Activated CD4-positive, alpha-beta T cell treated with anti-CD3 and anti-CD28 coated beads, Interleukin-2, Interleukin-6, amounts not matched to agents 100 ng/mL and 50 ng/mL, durations not matched to agents 16 hours and 8 hours (primary cell): ENCODE measurements around the gene WDR91.
"Not testable (repeated sequence)": the region's sequence is repeated elsewhere in the genome, so short reads cannot be mapped to it uniquely, and the experiment has no call there.

Source experiments
- DNase-seq: peaks from one replicate; pipeline ENCODE4 v3.0.0-alpha.2; 2020

The WDR91 gene

DNA sequence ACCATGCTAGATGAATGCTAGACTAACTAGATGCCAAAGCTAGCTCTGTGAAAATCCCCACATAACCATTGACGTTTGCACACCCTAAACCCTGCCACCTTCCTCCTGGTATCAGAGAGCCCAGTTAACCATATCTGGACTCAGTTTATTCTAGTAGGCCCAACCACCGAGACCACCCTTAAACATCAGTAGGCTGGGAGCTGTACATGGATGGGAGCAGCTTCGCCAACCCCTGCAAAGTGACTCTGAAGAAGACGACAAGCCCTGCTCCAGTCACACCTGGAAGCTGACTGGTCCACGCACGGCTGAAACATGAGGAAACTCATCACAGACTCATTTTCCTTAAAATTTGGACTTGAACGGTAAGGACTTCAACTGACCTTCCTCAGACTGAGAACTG lies 36.4 kb downstream of the WDR91 start:
- DNase-seq: no peak

DNA sequence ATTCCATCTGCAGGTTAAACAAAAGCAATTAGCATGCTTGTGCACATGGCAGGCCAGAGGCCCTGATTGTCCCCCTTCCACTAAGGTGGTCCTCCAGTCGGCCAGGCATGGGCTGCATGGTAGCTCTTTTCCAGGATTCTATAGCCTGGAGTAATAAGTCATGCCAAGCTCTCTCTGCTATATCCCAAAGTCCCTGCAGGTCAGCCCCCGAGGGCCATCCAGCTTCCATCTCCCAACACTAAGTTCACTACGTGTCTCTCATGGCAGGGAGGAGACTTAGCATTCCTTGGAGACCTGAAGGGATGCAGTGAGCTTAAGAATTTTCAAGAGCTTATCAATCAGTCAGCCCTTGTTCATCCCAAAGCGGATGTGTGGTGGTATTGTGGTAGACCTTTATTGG lies 37.4 kb downstream of the WDR91 start:
- not testable (repeated sequence) for DNase-seq

DNA sequence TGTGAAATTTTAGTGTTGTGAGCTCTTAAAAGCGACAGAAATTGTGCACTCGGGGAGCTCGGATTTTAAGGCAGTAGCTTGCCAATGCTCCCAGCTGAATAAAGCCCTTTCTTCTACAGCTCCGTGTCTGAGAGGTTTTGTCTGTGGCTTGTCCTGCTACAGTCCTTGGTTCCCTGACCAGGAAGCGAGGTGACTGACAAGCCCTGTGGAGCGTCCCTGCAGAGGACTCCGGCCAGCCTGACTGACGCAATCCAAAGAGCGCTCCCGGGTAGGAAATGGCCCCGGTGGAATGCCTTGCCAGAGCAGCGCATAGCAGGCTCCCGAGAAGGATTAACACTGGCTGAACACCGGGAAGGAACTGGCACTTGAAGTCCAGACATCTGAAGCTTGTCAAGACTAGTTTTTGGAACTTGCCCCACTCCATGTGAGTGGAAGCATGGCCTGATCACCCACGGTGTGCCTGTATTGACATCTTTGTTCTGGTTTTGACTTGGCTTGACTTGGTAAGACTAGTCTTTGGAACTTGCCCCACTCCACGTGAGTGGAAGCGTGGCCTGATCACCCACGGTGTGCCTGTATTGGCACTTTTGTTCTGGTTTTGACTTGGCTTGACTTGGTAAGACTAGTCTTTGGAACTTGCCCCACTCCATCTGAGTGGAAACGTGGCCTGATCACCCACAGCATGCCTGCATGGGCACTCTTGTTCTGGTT lies 39.6 kb downstream of the WDR91 start:
- DNase-seq: not testable (repeated sequence)

DNA sequence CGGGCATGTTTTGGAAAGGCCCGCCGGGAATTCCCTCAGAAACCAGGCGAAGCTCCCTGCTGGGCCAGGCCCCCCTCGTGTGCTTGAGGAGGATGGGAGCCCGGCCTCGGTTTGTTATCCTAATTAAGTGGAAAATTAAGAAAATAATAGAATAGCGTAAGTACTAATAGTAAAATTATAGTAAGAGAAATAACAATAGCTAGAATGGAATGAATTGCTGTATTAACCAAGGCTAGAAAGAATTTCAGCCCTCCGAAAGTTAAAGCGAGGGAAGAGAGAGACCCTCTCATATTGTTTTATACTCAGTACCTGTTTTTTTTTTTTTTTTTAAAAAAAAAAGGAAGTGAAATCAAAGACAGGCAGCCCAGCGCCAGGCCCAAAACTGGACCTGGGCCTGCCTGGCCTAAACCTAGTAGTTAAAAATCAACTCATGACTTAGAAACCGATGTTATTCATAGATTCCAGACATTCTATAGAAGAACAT lies 40.3 kb downstream of the WDR91 start:
- not testable (repeated sequence) for DNase-seq

DNA sequence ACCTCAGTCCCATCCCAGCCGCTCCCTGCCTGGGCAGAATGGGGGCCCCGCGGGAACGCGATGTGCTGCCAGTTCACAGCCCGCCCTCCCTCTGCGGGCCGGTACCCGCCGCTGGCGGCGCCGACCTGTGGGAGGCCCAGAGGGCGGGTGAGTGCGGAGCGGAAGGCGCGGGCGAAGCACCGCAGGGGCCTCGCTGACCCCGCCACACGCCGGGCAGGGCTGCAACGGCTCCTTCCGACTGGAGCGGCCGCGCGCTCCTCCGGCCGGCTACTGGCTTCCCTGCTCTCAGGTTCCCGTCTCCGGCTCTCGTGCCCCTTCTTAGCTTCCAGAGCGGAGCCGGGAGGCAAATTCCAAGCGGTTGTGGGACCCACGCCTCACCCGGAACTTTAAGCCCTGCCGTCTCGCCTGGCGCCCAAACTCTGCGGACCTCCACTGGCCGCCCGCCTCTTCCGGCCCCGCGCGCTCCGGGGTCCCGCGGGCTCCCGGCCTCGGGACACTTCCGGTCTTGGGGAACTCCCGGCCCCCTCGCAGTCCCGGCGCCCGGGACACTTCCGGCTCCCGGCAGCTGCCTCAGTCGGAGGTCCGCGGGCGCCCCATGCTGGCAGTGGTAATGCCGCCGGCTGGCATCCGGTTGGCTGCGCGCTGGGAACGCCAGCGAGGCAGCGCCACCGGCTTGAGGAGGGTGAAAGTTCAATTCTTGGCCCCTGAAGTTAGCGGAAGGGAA lies 40.9 kb downstream of the WDR91 start, which contains the start of gene CYREN:
Gene CYREN, minus strand, starts transcription at position 434 of the 724 bp plus-strand sequence. CDS start 1,785 bp downstream, outside the sequence.
- DNase-seq: peak; percentile 95

DNA sequence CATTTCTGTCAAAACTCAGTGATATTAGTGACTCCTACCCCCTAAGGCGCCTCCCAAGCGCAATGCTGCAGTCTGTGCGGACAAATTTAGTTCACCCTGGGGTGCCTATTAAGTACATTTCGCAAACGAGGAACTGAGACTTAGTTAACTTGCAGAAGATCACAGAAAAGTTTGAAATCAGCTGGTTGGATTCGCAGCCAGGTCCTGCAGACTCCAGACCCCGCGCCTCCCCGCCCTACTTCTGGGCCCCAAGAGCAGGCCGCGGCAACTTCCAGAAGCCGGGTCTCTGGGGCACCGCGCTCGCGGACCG lies 41.4 kb downstream of the WDR91 start:
- DNase-seq: no peak

DNA sequence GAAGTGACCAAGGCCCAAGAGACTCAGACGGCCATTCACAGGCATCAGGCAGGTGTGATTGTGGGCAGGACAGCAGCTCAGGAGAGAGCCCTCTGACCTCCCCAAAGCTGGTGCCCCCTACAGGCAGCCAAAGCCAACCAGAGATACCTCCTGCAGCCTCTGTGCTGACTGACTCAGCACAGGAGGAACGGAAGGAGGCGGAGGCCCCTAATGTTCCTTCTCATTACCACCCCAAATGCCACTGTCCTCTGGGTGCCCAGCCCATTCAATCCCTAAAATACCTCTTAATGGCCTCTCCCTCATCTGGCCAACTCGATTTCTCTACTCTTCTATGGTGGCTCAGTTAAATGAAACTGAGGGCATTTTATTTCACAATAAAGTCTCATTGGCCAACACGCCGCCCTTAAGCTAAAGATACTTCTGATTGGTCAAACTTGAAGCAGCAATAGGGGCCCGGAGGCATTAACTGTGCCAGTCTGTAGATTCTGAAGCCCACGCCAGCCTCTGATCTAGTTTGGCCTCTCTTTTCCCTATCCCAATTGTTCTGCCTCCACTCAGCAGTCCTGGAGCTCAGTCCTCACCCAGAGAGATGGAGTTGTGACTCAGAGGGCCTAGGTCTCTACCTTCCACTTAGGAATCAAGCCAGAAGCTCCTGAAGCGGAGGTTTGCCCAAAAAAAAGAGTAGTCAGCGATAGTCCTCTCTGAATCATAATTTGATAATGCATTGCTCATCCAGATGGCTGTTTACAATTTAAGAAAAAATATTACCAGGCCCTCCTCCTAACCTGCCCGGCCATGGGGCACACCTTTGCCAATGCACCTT lies 42.0 kb downstream of the WDR91 start:
- DNase-seq: peak; percentile 82

DNA sequence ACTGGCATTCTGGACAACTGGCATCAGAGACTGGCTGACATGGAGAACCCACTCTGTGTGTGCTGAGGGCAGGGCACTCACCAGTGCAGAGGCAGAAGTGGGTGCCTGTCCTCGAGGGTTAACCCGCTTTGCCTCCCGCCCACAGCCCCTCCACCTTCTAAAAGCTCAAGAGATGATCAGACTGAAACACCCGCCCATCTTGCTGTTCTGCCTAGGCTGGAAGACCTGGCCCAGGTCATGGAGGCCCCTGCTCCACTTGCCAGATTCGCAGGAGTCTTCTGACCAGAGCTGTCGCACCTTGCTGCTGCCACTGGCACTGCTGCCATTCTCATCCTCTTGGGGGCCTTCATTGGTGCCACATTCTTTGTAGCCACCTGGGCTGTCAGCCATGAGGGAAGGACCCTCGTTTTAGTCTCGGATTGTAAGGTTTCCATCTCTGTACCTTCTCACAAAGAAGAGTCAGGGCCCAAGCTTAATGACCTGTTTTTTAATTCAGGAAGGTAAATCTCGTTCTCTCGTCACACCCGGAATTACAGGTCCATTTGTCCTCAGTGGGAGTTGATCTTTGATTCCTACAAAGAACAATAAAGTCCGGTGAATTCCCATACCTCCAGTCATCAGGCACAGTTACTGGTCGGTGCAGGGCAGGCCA lies 42.7 kb downstream of the WDR91 start:
- DNase-seq: no peak

DNA sequence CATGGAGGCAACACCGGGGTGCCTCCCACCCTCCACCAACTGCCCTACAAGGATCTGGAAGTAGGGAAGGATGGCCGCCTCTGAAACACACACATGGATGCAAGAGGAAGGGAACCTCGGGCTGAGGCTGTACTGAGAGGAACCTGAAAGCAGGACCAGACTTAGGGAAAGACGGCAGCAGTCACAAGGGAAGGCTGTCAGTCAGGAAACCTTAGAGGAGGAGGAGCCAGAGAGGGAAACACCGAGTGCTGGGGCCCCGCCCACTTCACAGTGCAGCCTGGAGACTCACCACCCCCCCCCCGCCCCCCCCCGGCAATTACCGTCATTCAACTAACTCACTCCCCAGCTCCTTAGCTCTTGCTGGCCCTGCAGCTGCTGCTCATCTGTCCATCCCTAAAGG lies 43.3 kb downstream of the WDR91 start:
- DNase-seq: no peak

DNA sequence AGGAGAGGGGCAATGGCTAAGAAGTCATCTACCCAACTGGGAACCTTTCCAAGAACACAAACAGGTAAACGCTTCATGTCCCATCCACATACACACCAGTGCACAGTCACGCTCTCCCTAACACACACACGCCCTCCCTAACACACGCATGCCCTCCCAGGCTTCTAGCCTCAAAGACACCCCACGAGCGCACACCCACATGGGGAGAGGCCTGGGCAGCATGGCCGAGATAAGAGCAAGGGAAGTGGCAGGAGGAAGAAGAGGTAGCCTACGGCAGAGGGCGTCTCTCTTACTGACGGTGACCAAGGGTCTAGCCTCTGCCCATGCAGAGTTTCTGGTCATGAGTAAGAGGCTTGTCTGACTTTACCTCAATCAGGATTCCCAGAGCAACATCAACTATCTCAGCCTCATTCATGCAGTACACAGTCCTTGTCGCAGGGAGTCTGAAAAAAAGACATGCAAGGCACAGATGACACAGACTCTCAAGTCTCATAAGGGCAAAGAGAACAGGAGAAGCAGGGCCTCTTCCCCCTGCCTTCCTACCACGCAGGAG lies 43.9 kb downstream of the WDR91 start:
- no peak for DNase-seq

DNA sequence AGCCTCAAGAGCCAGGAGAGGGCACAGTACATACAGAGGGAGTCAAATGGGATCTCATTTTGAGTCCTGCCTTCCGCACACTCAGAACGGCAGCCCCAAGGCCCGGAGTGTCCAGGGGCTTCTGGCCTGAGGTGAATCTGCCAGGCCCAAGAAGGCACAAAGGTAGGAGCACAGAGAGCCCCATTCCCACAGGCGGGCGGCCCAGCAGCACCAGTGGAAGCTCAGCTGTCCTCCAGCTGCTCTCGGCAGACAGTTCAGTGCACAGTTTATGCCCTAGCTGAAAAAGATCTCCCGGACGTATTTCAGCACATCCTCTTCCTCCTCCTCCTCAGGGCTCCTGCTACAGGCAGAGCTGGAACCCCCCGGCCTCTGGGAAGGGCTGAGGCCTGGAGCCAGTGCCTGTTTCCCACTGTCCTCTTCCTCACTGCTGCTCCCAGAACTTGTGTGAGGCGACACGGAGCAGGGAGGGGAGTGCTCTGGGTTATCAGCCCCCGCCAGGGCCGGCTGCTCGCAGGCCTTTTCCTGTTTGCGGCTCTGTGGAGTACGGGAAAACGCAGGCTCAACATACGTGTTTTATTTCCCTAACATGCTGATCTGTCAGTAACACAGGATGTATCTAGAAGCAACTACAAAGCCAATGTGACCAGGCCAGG lies 44.9 kb downstream of the WDR91 start:
- no peak for DNase-seq

DNA sequence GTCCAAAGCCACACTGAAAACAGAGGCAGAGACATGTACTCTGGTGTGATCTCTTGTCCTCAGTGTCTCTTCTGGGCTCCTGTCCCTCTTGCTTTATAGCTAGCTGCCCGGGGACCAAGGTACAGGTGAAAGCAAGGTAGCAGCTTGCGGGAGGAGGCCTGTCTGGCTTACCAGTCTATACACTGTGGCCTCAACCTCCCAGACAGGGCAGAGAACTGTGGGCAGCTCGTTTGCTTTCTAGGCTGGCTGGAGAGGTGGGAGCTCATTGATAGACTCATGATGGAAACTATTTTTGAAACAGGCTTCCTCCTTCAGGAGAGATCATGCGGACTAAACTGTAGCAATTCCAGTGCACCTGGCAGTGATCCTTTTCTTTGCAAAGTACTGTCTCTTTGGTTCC lies 45.5 kb downstream of the WDR91 start:
- DNase-seq: no peak

DNA sequence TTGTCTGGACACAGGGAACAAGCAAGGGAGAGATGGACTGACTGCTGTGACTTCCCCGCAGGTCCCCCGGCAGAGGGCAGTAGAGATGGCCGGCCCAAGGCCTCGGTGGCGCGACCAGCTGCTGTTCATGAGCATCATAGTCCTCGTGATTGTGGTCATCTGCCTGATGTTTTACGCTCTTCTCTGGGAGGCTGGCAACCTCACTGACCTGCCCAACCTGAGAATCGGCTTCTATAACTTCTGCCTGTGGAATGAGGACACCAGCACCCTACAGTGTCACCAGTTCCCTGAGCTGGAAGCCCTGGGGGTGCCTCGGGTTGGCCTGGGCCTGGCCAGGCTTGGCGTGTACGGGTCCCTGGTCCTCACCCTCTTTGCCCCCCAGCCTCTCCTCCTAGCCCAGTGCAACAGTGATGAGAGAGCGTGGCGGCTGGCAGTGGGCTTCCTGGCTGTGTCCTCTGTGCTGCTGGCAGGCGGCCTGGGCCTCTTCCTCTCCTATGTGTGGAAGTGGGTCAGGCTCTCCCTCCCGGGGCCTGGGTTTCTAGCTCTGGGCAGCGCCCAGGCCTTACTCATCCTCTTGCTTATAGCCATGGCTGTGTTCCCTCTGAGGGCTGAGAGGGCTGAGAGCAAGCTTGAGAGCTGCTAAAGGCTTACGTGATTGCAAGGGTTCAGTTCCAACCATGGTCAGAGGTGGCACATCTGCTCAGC lies 46.8 kb downstream of the WDR91 start:
- DNase-seq: no peak

DNA sequence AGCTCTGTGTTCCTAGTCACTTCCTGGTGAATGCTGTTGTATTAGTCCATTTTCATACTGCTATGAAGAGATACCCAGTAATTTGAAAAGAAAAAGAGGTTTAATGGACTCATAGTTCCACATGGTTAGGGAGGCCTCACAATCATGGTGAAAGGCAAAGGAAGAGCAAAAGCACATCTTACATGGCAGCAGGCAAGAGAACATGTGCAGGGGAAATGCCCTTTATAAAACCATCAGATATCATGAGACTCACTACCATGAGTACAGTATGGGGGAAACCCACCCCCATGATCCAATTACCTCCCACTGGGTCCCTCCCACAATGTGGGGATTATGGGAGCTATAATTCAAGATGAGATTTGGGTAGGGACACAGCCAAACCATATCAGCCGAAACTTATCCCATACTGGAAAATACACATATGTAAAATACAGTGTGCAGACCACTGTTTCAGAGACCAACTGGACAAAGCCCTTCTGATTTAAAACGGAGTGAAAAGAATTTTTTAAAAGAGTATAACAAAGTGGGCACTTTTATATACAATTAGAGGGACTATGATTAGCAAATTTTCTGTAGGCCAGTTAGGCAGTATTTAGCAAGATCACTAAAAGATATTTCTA lies 48.8 kb downstream of the WDR91 start:
- DNase-seq: no peak

DNA sequence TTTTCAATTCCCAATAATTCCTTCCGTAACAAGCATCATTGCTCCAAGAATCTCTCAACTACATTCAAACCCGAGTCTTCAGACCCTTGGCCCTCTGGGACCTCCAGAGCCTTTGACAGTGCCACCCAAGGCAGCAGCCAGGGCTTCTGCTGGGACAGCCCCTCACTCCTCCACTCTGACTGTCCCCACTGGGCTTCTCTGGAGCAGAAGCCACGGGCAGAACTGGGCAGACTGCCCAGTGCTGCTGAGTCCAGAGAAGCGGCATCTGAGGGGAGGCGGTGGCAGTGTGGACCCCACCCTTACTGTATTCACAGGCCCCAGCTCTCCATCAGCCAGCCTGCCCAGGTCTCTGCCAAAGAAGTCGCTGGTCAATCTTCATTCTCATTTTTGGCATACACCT lies 49.7 kb downstream of the WDR91 start:
- no peak for DNase-seq

DNA sequence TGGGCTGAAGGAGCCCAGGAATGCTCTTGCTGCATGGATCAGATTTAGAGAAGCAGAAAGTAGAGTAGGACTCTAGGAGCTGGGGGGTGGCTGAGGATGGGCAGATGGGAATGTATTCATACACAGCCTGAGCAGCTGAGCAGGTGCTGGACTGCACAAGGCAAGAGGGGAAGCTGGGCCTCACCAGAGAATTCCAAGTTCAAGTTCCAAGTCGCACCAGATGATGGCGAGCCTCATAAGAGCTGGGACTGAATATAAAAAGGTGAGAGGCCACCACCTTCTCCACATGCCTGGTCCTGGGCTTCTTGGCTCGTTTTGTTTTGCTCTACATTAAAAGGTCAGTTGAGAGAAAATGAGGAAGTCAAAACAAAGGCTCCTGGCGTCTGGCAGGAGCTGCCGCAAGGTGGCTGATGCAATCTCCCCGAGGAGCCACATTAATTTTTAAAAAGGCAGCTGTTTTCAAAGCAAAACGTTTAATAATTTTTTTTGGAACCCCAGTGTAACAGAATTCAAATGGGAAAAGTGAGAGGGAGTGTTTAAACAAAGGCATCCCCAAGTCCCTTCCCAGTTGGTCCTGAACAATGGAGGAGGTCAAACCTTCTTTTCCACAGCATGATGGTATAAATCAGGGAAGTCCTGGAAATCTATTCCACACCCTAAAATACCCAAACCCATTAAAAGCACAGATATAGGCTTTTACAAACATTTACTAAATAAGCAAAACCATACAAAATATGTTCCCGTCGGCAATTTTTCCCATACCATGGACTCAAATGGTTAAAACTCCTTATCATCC lies 50.3 kb downstream of the WDR91 start:
- no peak for DNase-seq

DNA sequence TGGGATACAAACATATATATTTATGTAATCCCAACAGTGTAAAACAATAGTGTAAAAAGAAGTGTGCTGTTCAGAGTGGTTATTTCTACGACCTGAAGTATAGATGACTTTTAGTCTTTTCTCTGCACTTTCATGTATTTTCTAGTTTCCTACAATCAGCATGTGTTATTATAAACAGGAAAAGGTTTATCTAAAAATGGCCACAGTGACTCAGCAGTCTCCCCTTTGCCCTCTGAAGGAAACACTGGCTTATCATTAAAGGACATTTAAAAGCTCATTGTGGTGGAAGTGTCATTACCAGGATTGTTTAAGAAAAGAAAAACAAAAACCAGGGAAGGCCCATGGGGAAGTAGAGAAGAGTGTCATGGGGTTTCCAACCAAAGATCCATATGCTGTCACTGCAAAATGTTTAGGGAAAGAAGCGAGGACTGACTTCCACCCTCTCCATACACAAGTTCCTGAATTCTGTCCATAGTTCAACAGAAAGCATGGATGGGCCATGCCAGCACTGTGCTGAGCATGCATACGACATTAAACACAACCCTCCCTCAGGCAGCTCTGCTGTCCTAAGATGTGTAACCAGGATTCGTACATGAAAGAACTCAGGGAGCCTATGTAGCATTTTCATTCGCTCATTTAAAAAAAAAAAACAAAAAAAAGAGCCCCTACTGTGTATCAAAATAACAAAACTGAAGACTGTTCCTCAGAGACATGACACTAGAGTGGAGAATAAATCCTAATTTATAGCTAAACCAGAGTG lies 51.0 kb downstream of the WDR91 start:
- no peak for DNase-seq

DNA sequence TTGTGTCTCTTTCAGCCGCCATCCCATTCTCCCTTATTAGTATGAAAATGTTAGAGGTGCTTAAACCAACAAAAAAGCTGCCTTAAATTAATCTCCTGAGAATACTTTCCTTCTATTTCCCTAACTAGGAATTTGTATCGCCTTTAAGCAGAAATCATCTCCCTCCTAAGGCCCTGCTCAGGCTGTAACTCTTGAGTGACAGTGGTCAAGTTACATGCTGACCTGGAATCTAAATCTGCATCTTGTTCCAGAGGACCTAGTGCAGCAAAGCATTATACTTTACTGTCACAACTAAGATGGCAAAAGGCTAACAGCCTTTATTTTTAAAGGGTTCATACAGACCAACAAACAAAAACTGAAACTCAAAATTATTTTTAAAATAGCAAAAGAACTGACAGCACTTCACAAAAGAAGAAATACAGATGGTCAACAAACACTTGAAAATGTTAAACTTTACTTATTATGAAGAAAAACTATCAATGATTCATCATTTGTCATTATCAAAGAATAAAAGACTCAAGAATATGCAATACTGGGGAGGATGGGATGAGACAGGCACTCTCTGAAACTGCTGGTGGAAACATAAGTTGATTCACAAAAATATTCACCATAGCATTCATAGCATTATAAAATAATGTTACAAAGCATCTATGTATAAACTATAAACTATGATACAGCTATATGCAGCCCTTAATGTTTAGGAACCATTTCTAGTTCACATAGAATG lies 51.8 kb downstream of the WDR91 start:
- DNase-seq: no peak

DNA sequence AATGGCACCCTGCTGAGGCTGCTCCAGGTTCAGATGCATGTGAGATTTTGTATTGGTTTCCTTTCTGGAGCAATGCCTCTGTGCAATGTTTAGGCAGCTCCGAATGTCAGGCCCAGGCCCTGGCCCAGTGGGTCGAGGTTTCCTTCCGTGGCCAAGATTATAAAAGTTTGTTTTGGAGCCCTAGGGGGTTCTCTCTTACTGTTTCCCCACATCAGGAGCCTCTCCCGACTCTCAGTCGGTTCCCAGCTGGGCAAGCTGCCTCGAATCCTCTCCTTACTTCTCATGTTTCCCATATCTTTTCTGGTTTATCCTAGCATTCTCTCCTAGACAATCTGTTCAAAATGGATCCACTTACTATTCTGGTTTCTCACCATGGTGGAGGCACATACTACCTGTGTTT lies 52.5 kb downstream of the WDR91 start:
- no peak for DNase-seq
